HEK293 (cell line): Measurements from ENCODE around the gene MYO1E.
"Not testable (repeated sequence)": the region's sequence is repeated elsewhere in the genome, so short reads cannot be mapped to it uniquely, and the experiment has no call there.

Source experiments
- CTCF ChIA-PET: fragments of 350-600 bp; formaldehyde crosslinking; extraction: SDS; loops from one replicate; lab custom pipeline; 2021; ENCODE audit warnings: antibody characterized with exemption; lab: Yijun Ruan, JAX
- POLR2A ChIA-PET: fragments of 300-600 bp; formaldehyde crosslinking; extraction: SDS; loops from one replicate; lab custom pipeline; 2020; ENCODE audit warnings: antibody characterized with exemption, inconsistent platforms; lab: Yijun Ruan, JAX
- H3K27ac ChIP-seq: fragments of 200-500 bp; sonication (Bioruptor generic); 2 replicates; pipeline ENCODE4 v1.5.1; 2014; ENCODE audit warnings: low read depth, low read length, control low read depth, inconsistent platforms; ENCODE audit errors: extremely low read depth
- H3K36me3 ChIP-seq, 2 experiments: fragments of 200-500 bp in 1 of 2; sonication (Bioruptor generic) in 1 of 2; 1 replicate in 1 of 2; 2 replicates in 1 of 2; pipeline ENCODE4 v1.5.1; 2014 to 2017; ENCODE audit warnings: inconsistent platforms in 2 of 2, low read length in 2 of 2; ENCODE audit not compliant: control insufficient read depth in 2 of 2, insufficient read depth in 1 of 2
- H3K4me1 ChIP-seq: fragments of 200-500 bp; sonication (Bioruptor generic); 2 replicates; pipeline ENCODE4 v1.5.1; 2014; ENCODE audit warnings: mild to moderate bottlenecking, low read length, inconsistent platforms; ENCODE audit not compliant: control insufficient read depth, insufficient read depth
- H3K4me3 ChIP-seq: 2 replicates; pipeline ENCODE4 v1.5.1; 2011; ENCODE audit warnings: low read depth, mild to moderate bottlenecking, control low read depth, low read length, moderate library complexity
- H3K9me3 ChIP-seq: fragments of 200-500 bp; sonication (Bioruptor generic); 2 replicates; pipeline ENCODE4 v1.5.1; 2014; ENCODE audit warnings: low read depth, low read length, inconsistent platforms; ENCODE audit not compliant: control insufficient read depth, insufficient read depth
- HOXD13 ChIP-seq: sonication (generic); formaldehyde crosslinking; IDR thresholded peaks from 2 replicates; pipeline ENCODE4 v1.8.0; 2022; ENCODE audit warnings: missing genetic modification reagents, borderline replicate concordance
- KLF16 ChIP-seq: fragments of 450-650 bp; formaldehyde crosslinking; IDR thresholded peaks from 2 replicates; pipeline ENCODE4 v1.5.1; 2017; ENCODE audit warnings: missing biosample characterization, missing genetic modification characterization
- MEIS1 ChIP-seq: sonication (generic); formaldehyde crosslinking; IDR thresholded peaks from 2 replicates; pipeline ENCODE4 v1.8.1; 2022; ENCODE audit warnings: missing genetic modification reagents, mild to moderate bottlenecking, borderline replicate concordance
- SETDB1 ChIP-seq: IDR thresholded peaks from one replicate; pipeline ENCODE4 v1.6.1; 2017; ENCODE audit warnings: mild to moderate bottlenecking, low read length, moderate library complexity, mixed read lengths; ENCODE audit not compliant: insufficient read length
- ZNF146 ChIP-seq: fragments of 450-650 bp; formaldehyde crosslinking; IDR thresholded peaks from 2 replicates; pipeline ENCODE4 v1.5.1; 2016; ENCODE audit warnings: missing biosample characterization, missing genetic modification characterization
- ZNF19 ChIP-seq: fragments of 450-650 bp; formaldehyde crosslinking; IDR thresholded peaks from 2 replicates; pipeline ENCODE4; 2016; ENCODE audit warnings: missing biosample characterization, missing genetic modification characterization, low read depth
- ZNF23 ChIP-seq: fragments of 450-650 bp; formaldehyde crosslinking; IDR thresholded peaks from 2 replicates; pipeline ENCODE4 v1.5.1; 2016; ENCODE audit warnings: missing biosample characterization, missing genetic modification characterization, borderline replicate concordance
- ZNF24 ChIP-seq: fragments of 450-650 bp; formaldehyde crosslinking; IDR thresholded peaks from 2 replicates; pipeline ENCODE4 v1.5.1; 2016; ENCODE audit warnings: missing biosample characterization, missing genetic modification characterization
- ZNF302 ChIP-seq: fragments of 450-650 bp; formaldehyde crosslinking; IDR thresholded peaks from 2 replicates; pipeline ENCODE4 v1.5.1; 2016; ENCODE audit warnings: missing biosample characterization, missing genetic modification characterization, low read depth
- ZNF416 ChIP-seq: fragments of 450-650 bp; formaldehyde crosslinking; IDR thresholded peaks from 2 replicates; pipeline ENCODE4 v1.5.1; 2016; ENCODE audit warnings: missing biosample characterization, missing genetic modification characterization
- ZNF473 ChIP-seq: fragments of 450-650 bp; formaldehyde crosslinking; IDR thresholded peaks from 2 replicates; pipeline ENCODE4 v1.5.1; 2017; ENCODE audit warnings: missing biosample characterization, missing genetic modification characterization
- ZNF501 ChIP-seq: fragments of 450-650 bp; formaldehyde crosslinking; IDR thresholded peaks from 2 replicates; pipeline ENCODE4 v1.5.1; 2016; ENCODE audit warnings: missing biosample characterization, missing genetic modification characterization
- ZNF510 ChIP-seq: fragments of 450-650 bp; formaldehyde crosslinking; IDR thresholded peaks from 2 replicates; pipeline ENCODE4 v1.5.1; 2018; ENCODE audit warnings: mild to moderate bottlenecking, missing genetic modification characterization, missing biosample characterization; ENCODE audit not compliant: insufficient replicate concordance
- ZNF610 ChIP-seq: fragments of 450-650 bp; formaldehyde crosslinking; IDR thresholded peaks from 2 replicates; pipeline ENCODE4 v1.5.1; 2016; ENCODE audit warnings: missing biosample characterization, missing genetic modification characterization, borderline replicate concordance
- ZNF776 ChIP-seq: fragments of 450-650 bp; formaldehyde crosslinking; IDR thresholded peaks from 2 replicates; pipeline ENCODE4 v1.5.0; 2017; ENCODE audit warnings: missing biosample characterization, missing genetic modification characterization, borderline replicate concordance
- TF ChIP-seq, protein P1 (sequence below): fragments of 450-650 bp; formaldehyde crosslinking; IDR thresholded peaks from 2 replicates; pipeline ENCODE4 v1.5.1; 2016; ENCODE audit warnings: missing biosample characterization, missing genetic modification characterization
- TF ChIP-seq, protein P2 (sequence below): fragments of 450-650 bp; formaldehyde crosslinking; IDR thresholded peaks from 2 replicates; pipeline ENCODE4 v1.5.1; 2017; ENCODE audit warnings: missing biosample characterization, missing genetic modification characterization
- TF ChIP-seq, protein P3 (sequence below): fragments of 450-650 bp; formaldehyde crosslinking; IDR thresholded peaks from 2 replicates; pipeline ENCODE4 v1.5.1; 2016; ENCODE audit warnings: missing biosample characterization, missing genetic modification characterization
- TF ChIP-seq, protein P4 (sequence below): fragments of 450-650 bp; formaldehyde crosslinking; IDR thresholded peaks from 2 replicates; pipeline ENCODE4 v1.5.1; 2016; ENCODE audit warnings: missing biosample characterization, missing genetic modification characterization
- TF ChIP-seq, protein P5 (sequence below): fragments of 450-650 bp; formaldehyde crosslinking; IDR thresholded peaks from 2 replicates; pipeline ENCODE4 v1.5.1; 2016; ENCODE audit warnings: missing biosample characterization, missing genetic modification characterization

MYO1E gene

DNA sequence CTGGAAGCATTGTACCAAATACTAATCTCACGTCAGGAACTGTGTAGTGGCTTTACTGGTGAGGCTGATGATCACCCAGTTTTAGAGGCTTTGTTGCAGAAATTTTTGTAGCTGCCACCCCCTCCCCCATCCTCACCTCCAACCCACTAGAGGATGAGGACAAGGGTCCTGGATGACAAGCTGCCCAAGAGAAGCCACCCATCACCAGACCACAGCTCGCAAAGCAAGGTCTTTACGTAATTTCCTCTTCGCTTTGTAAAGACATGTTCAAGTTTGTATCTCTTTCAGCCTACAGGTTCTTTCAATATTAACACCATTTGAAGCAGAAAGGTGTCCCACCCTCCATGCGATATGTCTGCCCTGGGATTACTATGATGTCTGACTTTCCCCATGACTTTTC lies 91.8 kb downstream of the MYO1E start (continued):
- TF ChIP-seq ZNF473 (tag by site-specific recombination) = no peak
- no peak for TF ChIP-seq ZNF510 (tag by site-specific recombination)
- TF ChIP-seq ZNF776 = no peak
- TF ChIP-seq SETDB1 = no peak

DNA sequence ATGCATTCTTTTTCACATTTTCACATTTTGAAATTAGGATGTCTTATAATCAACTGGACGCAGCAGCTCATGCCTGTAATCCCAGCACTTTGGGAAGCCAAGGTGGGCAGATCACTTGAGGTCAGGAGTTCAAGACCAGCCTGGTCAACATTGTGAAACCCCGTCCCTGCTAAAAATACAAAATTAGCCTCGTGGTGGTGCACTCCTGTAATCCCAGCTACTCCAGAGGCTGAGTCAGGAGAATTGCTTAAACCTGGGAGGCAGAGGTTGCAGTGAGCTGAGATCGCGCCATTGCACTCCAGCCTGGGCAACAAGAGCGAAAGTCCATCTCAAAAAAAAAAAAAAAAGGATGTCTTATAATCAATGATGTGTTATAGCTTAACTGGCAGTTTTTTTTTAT lies 92.4 kb downstream of the MYO1E start:
- not testable (repeated sequence) for H3K4me1 ChIP-seq, H3K36me3 ChIP-seq, H3K4me3 ChIP-seq, H3K27ac ChIP-seq, H3K9me3 ChIP-seq
- ChIA-PET CTCF (interaction anchor here (0.7 kb wide), 1 partner anchor 231 kb away, joined by 3 read pairs; no protein-coding TSS in a partner anchor), POLR2A (interaction anchor here (1.0 kb wide), 1 partner anchor 92 kb away, joined by 3 read pairs; the partner anchor contains the start of gene MYO1E)

DNA sequence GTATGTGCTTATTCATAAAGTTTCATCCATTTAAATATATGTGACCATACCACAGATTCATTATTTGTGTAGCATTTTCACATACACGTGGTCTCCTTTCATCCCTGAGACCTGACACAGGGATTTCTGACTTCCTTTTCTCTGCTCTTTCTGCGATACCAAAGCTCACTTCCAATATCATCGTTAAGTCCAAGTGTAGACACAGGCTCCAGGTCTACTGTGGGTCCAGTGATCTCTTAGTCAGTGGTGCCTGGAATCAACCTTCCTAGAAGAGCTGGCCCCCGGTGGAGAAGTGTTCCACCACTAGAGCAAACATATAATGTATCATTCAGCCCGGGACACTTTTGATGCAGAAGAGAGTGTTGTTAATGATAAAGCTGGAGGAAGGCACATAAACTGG lies 93.6 kb downstream of the MYO1E start:
- H3K4me3 ChIP-seq = no peak overlapping the region
- no peak for TF ChIP-seq ZNF19 (tag by site-specific recombination)
- TF ChIP-seq ZNF501 (tag by site-specific recombination) = no peak
- no peak for TF ChIP-seq ZNF146 (tag by site-specific recombination)
- no peak for TF ChIP-seq ZNF23 (tag by site-specific recombination)
- no peak for TF ChIP-seq ZNF24 (tag by site-specific recombination)
- no peak for TF ChIP-seq MEIS1 (CRISPR knock-in tag)
- TF ChIP-seq, protein P1, sequence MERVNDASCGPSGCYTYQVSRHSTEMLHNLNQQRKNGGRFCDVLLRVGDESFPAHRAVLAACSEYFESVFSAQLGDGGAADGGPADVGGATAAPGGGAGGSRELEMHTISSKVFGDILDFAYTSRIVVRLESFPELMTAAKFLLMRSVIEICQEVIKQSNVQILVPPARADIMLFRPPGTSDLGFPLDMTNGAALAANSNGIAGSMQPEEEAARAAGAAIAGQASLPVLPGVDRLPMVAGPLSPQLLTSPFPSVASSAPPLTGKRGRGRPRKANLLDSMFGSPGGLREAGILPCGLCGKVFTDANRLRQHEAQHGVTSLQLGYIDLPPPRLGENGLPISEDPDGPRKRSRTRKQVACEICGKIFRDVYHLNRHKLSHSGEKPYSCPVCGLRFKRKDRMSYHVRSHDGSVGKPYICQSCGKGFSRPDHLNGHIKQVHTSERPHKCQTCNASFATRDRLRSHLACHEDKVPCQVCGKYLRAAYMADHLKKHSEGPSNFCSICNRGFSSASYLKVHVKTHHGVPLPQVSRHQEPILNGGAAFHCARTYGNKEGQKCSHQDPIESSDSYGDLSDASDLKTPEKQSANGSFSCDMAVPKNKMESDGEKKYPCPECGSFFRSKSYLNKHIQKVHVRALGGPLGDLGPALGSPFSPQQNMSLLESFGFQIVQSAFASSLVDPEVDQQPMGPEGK (tag by site-specific recombination) = no peak
- no peak for TF ChIP-seq ZNF416 (tag by site-specific recombination)
- TF ChIP-seq KLF16 (tag by site-specific recombination) = no peak
- TF ChIP-seq, all 188 proteins: peak for 0
- Histone ChIP-seq H3K27ac (no peak overlapping the region), H3K4me1 (no peaks in the 10 kb centered on the region), H3K36me3 (no peaks in the 10 kb centered on the region), H3K9me3 (no peaks in the 10 kb centered on the region)
- ChIA-PET CTCF (no interaction called here), POLR2A (interaction anchor here (0.5 kb wide), 1 partner anchor 25 kb away, joined by 3 read pairs; no protein-coding TSS in a partner anchor)

DNA sequence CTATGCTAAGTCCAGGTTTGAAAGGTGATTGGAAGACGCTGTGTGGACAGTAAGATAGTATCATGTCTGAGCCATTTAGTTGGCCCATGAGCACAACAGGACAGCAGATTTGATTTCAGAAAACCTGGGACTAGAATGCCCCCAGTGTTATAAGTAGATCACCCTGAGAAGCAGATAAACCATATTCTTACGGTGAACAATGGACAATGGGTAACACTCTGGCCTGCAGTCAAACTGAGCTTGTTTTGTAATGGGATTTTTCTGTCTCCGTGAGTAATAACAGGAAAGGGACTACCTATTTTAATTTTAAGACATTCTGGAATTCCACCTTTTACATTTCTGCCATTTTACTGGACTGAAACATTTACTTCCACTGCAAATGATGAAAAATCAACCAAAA lies 94.6 kb downstream of the MYO1E start:
- no peaks in the 10 kb centered on the region for H3K36me3 ChIP-seq
- no peaks in the 10 kb centered on the region for H3K4me1 ChIP-seq
- H3K27ac ChIP-seq = no peak overlapping the region
- no peak overlapping the region for H3K4me3 ChIP-seq
- CTCF ChIA-PET = no interaction called here
- POLR2A ChIA-PET = no interaction called here
- no peaks in the 10 kb centered on the region for H3K9me3 ChIP-seq
- no peak for TF ChIP-seq ZNF302
- TF ChIP-seq, protein P2, sequence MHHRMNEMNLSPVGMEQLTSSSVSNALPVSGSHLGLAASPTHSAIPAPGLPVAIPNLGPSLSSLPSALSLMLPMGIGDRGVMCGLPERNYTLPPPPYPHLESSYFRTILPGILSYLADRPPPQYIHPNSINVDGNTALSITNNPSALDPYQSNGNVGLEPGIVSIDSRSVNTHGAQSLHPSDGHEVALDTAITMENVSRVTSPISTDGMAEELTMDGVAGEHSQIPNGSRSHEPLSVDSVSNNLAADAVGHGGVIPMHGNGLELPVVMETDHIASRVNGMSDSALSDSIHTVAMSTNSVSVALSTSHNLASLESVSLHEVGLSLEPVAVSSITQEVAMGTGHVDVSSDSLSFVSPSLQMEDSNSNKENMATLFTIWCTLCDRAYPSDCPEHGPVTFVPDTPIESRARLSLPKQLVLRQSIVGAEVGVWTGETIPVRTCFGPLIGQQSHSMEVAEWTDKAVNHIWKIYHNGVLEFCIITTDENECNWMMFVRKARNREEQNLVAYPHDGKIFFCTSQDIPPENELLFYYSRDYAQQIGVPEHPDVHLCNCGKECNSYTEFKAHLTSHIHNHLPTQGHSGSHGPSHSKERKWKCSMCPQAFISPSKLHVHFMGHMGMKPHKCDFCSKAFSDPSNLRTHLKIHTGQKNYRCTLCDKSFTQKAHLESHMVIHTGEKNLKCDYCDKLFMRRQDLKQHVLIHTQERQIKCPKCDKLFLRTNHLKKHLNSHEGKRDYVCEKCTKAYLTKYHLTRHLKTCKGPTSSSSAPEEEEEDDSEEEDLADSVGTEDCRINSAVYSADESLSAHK (tag by site-specific recombination) = no peak
- no peak for TF ChIP-seq ZNF610
- TF ChIP-seq, protein P3, sequence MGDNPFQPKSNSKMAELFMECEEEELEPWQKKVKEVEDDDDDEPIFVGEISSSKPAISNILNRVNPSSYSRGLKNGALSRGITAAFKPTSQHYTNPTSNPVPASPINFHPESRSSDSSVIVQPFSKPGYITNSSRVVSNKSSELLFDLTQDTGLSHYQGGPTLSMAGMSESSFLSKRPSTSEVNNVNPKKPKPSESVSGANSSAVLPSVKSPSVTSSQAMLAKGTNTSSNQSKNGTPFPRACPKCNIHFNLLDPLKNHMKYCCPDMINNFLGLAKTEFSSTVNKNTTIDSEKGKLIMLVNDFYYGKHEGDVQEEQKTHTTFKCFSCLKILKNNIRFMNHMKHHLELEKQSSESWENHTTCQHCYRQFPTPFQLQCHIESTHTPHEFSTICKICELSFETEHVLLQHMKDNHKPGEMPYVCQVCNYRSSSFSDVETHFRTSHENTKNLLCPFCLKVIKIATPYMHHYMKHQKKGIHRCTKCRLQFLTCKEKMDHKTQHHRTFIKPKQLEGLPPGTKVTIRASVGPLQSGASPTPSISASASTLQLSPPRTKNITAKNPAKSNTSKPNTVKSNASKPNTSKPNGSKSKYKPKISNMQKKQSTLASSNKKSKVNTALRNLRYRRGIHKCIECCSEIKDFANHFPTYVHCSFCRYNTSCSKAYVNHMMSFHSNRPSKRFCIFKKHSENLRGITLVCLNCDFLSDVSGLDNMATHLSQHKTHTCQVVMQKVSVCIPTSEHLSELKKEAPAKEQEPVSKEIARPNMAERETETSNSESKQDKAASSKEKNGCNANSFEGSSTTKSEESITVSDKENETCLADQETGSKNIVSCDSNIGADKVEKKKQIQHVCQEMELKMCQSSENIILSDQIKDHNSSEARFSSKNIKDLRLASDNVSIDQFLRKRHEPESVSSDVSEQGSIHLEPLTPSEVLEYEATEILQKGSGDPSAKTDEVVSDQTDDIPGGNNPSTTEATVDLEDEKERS (tag by site-specific recombination) = no peak
- TF ChIP-seq, protein P4, sequence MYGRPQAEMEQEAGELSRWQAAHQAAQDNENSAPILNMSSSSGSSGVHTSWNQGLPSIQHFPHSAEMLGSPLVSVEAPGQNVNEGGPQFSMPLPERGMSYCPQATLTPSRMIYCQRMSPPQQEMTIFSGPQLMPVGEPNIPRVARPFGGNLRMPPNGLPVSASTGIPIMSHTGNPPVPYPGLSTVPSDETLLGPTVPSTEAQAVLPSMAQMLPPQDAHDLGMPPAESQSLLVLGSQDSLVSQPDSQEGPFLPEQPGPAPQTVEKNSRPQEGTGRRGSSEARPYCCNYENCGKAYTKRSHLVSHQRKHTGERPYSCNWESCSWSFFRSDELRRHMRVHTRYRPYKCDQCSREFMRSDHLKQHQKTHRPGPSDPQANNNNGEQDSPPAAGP = no peak
- no peak for TF ChIP-seq HOXD13 (CRISPR knock-in tag)
- TF ChIP-seq, protein P5, sequence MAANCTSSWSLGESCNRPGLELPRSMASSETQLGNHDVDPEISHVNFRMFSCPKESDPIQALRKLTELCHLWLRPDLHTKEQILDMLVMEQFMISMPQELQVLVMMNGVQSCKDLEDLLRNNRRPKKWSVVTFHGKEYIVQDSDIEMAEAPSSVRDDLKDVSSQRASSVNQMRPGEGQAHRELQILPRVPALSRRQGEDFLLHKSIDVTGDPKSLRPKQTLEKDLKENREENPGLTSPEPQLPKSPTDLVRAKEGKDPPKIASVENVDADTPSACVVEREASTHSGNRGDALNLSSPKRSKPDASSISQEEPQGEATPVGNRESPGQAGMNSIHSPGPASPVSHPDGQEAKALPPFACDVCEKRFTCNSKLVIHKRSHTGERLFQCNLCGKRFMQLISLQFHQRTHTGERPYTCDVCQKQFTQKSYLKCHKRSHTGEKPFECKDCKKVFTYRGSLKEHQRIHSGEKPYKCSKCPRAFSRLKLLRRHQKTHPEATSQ (tag by site-specific recombination) = no peak
